H1 (cell line): ENCODE results near the gene CTSL.

Experiments
- CREB1 ChIP-seq: IDR thresholded peaks from 2 replicates; pipeline ENCODE4 v1.6.1; 2012; ENCODE audit warnings: inconsistent platforms
- CTCF ChIP-seq, 3 experiments: IDR thresholded peaks; 1 replicate in 2 of 3; 2 replicates in 1 of 3; pipeline versions ENCODE4 v1.5.1 to v1.6.1; 2011; ENCODE audit warnings: low read length in 3 of 3, mild to moderate bottlenecking in 3 of 3, inconsistent platforms in 2 of 3, low read depth in 1 of 3, moderate library complexity in 1 of 3; ENCODE audit not compliant: insufficient read depth in 1 of 3; ENCODE audit errors: control extremely low read depth in 1 of 3
- EZH2 ChIP-seq: fragments of 200-600 bp; sonication (generic); IDR thresholded peaks from 2 replicates; pipeline ENCODE4 v1.7.1; 2012; ENCODE audit warnings: low read depth, mild to moderate bottlenecking, moderate library complexity, low read length, inconsistent platforms; ENCODE audit not compliant: severe bottlenecking
- GTF2F1 ChIP-seq: IDR thresholded peaks from 2 replicates; pipeline ENCODE4 v1.6.1; 2012; ENCODE audit warnings: low read depth, low read length, improper control_type of control experiment, borderline replicate concordance
- JUN ChIP-seq: IDR thresholded peaks from 2 replicates; pipeline ENCODE4 v1.6.1; 2011; ENCODE audit warnings: low read depth, mild to moderate bottlenecking, improper control_type of control experiment, low read length
- JUND ChIP-seq: IDR thresholded peaks from 2 replicates; pipeline ENCODE4 v1.6.1; 2011; ENCODE audit warnings: mild to moderate bottlenecking, improper control_type of control experiment, low read length
- RAD21 ChIP-seq, 2 experiments: IDR thresholded peaks in 1 of 2; conservative IDR thresholded peaks in 1 of 2; 2 replicates each; pipeline ENCODE4 v1.6.1; 2011; ENCODE audit warnings: low read depth in 2 of 2, low read length in 2 of 2, improper control_type of control experiment in 1 of 2, inconsistent platforms in 1 of 2, mild to moderate bottlenecking in 1 of 2, moderate library complexity in 1 of 2
- RFX5 ChIP-seq: IDR thresholded peaks from 2 replicates; pipeline ENCODE4 v1.6.1; 2011; ENCODE audit warnings: low read depth, low read length, improper control_type of control experiment, borderline replicate concordance
- SIX5 ChIP-seq: IDR thresholded peaks from 2 replicates; pipeline ENCODE4 v1.6.1; 2011; ENCODE audit warnings: mild to moderate bottlenecking, low read depth, low read length
- TCF12 ChIP-seq: IDR thresholded peaks from 2 replicates; pipeline ENCODE4 v1.6.1; 2011; ENCODE audit warnings: low read depth, mild to moderate bottlenecking, low read length
- ZNF274 ChIP-seq: IDR thresholded peaks from 2 replicates; pipeline ENCODE4 v1.7.0; 2012; ENCODE audit warnings: low read length, borderline replicate concordance; ENCODE audit errors: extremely low read depth

GRCh38 chr9:87713988-87714330, 12.0 kb upstream of the CTSL start:
- no peak for TF ChIP-seq CREB1
- TF ChIP-seq CTCF (IDR thresholded peaks at IDR 0.05; ENCODE audit: control extremely low read depth in 1 of 3, insufficient read depth in 1 of 3, low read depth in 1 of 3, low read length in 3 of 3) = no peak
- TF ChIP-seq SIX5 = no peak
- TF ChIP-seq JUND = no peak
- TF ChIP-seq TCF12 = no peak
- TF ChIP-seq ZNF274 = no peak
- no peak for TF ChIP-seq RAD21 (IDR thresholded peaks at IDR 0.05 in 1 of 2, conservative IDR thresholded peaks at IDR 0.05 in 1 of 2; ENCODE audit: low read depth in 2 of 2, low read length in 2 of 2)
- TF ChIP-seq GTF2F1 = no peak
- TF ChIP-seq RFX5 = no peak
- TF ChIP-seq EZH2 = no peak
- TF ChIP-seq JUN = no peak
